GOT3 (cell line): ENCODE measurements around the gene GALNT15.

Experiments
- DNase-seq: peaks from one replicate; lab custom pipeline; 2025; ENCODE audit warnings: mixed read lengths; lab: John Stamatoyannopoulos, UW

GALNT15 gene

DNA sequence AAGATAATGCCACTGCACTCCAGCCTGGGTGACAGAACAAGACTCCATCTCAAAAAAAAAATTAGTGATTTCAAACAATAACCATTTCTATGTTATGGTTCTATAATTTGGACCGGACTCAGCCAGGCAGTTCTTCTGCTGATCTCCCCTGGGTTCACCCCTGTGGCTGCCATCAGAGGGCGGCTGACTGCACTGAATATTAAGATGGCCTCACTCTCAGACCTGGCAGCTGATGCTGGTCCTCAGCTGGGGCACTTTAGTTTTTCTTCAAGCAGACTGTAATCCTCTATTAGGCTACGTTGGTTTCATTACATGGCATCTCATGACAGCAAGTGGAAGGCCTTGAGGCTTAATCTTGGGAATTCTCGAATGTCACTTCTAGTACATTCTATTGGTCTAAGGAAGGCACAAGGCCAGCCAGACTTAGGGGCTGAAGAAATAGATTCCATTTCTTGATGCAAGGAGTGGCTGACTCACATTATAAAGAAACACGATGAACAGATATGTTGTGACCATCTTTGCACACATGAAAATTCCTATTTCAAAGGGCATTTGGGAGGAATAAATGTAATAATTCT is 12.8 kb downstream of the GALNT15 start:
- no peak for DNase-seq

- no peak for DNase-seq
These were observed 13.6 kb downstream of the GALNT15 start for GRCh38 chr3:16188071-16188470.

DNA sequence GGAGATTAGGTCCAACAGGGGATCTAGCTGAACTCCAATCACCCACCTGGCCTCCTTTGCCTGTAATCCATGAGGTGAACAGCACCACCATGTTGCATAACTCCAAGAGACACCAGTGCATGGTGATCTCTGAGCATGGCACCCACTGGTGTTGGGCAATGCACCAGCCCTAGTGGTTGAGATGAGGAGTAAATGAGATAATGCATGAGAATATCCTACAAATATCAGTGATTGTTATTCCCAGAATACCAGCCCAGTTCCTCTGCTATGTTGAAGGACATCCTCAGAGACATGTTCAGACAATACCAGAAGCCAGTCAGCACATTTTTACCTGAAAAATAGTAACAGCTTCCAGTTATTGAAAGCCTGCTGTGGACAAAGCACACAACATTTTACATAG is 14.7 kb downstream of the GALNT15 start:
- DNase-seq = no peak

DNA sequence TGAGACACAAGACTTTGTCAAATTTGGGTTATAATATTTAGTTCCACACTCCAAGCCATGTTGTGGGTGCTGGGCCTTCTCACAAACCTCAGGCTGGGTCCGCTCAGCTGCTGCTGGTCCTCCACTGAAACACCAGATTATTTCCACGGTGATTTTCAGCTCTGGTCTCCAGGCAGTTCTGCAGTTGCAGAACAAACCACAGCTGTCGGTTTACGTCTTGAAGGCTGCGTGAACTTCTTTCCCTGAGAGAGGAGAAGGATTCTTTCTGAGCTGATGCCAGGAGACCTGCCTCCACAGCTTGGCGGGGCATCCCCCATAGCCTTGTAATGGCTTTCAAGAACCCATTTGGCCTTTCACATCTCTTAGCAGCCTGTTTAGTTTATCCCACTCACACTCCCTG is 16.2 kb downstream of the GALNT15 start:
- no peak for DNase-seq

DNA sequence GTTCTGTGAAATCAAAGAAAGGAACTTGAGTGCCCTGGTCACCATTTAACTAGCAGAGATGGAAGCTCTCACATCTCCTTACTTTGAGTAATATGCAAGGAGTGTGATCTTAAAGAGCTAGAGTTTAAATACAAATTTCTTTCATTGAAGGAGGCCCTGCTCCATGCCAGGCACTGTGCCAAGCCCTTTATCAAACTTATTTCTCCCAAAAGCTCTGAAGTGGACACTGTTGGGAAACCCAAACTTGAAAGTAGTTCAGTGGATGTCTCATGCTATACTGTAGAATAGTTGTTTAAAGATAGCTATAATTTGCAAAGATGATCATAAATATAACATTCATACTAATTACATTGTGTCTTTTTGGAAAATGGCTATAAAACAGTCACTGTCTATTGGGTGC is 17.1 kb downstream of the GALNT15 start:
- DNase-seq = no peak

DNA sequence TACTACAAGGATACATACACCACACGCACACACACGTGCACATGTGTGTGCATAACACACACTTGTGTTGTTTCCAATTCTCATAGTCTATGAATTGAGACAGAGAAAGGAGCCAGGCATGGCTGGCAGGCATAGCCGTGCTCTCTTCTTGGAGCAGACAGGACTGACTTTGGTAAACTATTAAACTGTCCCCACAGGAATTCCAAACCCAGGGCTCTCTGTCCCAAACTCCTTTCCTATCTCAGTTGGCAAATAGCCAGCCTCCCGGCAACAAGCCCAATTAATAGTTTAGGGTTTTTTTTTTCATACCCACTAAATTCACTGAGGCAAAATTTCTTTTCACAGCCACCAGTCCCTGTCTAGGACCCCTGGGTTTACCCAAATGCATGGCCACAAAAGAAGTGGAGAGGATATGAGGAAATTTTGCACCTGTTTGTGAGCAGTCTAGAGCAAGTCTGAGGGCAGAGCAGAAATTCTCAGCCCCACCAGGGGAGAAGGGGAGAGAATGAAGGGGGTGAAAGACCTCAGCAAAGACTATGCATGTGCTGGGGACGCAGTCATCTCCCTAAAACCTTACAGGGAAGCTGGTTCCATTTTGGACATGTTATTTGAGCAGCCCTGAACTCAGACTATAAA is 17.8 kb downstream of the GALNT15 start:
- DNase-seq = no peak

DNA sequence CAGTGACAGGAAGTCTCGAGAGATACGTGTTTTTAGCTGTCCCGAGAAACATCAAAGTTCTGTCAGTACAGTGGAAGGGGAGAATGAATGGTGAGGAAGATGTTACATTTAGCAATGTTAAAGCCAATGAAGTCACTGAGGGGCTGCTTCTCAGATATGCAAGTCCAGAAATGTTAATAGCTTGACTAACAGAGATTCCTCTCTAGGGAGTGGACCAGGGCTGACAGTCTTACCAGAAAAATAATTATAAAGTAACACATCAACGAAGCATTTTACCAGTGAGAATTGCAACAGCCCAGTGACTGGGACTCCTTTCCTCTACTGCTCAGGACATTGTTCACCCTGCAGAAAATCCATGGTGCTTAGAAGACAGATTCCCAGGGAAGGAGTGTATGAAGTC is 23.9 kb downstream of the GALNT15 start:
- DNase-seq = no peak

GRCh38 chr3:16199769-16200168 is 25.3 kb downstream of the GALNT15 start:
- DNase-seq = no peak

DNA sequence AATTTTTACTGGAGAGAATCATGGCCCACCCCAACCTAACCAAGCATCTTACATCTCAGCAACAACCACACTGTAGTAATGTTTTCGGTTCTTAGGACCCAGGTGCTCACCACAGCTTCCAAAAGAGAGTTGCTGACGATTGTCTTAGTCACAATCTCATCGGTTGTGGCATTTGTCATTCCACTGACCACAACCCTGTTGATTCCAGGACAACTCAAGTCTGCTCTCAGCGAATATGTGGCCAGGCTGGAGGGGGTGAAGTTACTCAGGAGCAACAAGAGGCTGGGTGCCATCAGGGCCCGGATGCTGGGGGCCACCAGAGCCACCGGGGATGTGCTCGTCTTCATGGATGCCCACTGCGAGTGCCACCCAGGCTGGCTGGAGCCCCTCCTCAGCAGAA is 25.9 kb downstream of the GALNT15 start:
- DNase-seq = no peak

GRCh38 chr3:16203031-16203430 is 28.6 kb downstream of the GALNT15 start:
- DNase-seq = no peak

DNA sequence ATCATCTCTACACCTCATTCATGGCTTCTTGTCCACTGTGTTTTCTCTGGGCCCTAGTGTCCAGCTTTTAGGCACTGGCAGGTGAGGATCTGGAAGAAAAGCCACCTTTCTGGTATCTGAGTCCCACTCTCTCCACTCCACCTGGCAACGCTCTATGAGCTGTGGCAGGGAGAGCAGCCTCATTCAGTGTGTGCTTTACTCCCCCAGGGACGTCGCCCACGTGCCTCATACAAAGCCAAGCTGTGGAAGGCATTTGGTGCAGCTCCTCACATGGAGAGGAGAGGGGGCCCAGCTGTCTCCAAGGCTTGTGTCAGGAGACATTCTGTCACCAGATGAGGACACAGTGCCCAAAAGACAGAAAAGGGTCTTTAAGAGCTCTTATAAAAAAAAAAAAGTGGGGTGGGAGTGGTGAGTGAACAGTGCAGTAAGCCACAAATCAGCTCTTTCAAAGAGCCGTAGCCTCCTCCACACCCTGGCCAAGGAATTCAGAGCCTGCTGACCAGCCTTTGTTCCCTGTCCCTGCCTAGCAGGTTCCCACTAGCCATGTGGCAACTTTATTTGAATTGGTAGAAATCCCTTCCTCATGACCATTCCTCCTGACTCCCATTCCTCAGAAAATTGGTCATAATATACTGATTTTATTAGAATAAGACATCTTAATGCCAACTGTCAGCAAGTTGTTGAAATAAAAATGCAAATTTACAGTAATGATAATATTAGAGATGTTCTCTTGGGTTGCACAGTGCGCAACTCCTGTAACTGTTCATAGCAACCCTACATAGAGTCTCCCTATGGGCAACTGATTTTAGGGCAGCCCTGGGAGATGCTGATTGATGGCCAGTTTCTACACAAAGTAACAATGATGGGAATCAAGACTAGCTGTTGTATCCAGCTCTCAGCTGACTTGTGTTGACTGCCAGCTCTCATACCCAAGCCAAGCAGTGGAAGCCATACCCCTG is 29.5 kb downstream of the GALNT15 start:
- DNase-seq = no peak

DNA sequence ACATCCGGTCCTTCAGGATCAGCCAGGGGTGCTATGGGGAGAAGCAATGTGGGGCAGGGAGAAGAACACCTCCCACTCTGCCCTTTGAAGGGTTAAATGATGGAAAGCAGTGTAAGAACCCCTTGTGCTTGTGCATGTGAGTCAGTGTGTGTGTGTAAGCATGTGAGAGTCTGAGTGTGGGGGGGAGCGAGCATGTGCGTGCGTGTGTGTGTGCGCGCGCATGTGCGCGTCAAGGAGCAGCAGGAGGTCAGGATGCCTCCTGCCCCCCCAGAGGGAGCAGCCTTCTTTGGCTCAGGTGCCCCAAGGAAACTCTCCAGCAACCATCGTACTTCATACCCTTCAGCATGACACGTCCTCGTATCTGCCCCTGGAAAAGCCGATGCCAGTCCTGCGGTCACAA is 30.3 kb downstream of the GALNT15 start:
- DNase-seq = no peak

DNA sequence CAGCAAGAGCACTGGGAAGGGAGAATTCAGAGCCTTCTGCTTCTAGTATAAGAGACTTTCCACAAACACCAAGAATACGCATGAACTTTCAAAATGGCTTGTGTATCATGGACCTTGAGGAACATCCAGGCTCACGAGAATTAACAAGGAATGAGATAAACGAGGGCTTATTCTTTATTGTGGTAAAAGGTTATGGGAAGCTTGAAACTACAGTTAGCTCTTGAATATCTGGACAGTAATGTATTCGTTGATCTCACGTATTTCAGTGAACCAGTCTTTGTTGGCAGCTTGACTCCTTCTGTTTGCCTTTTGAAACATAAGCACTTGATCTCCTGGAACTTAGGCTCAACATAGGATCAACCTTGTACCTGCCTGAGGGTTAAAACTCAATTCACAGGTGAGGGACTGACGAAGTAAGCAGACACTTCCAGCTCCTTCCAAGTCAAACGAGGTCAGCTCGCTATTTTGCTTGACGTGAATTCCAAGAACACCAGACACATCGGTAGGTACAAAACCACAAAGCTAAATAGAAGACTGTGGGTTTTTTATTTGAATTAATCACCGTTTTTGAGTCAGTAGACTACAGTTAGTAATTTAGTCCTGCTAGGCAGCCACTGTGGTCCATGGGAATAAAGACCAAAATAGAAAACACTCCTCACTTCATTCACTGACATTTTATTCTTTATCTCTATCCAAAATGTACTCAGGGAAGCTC is 30.8 kb downstream of the GALNT15 start:
- no peak for DNase-seq

GRCh38 chr3:16207031-16207430 is 32.6 kb downstream of the GALNT15 start:
- DNase-seq = no peak

- DNase-seq = no peak
These were observed 36.9 kb downstream of the GALNT15 start for GRCh38 chr3:16211176-16211904.

DNA sequence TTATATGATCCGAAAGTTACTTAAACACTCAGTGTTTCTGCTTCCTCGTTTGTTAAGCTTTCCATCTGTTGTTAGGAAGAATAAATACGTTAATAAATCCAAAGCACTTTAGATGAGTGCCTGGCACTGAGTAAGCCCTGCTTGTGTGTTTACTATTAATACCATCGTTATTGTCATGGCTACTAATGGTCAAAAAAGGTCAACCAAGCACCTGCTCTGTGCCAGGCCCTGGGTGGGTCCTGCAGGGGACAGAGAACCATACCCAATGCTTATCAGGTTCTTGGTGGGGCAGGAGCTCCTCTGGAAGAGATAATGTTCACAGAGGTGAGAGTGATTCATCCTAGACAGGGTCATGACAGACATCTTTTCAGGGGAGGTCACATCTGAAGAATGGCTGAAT is 39.9 kb downstream of the GALNT15 start:
- DNase-seq = no peak

GRCh38 chr3:16216373-16216935 is 42.0 kb downstream of the GALNT15 start:
- DNase-seq = no peak

DNA sequence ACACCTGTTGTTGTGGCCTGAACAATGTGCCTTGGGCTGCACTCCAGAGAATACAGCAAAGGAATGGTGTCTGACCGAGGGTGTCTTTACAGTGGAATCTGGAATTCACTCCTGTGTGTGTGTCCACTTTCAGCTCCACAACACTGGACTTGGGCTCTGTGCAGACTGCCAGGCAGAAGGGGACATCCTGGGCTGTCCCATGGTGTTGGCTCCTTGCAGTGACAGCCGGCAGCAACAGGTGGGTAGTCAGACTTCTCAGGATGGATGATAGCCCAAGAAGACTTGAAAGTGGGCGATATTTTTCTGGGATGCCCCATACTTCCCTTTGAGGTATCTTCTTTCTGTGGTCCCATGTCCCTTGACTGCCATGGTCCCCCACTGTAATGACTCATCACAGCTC is 45.3 kb downstream of the GALNT15 start:
- no peak for DNase-seq

GRCh38 chr3:16221990-16222389 is 47.5 kb downstream of the GALNT15 start:
- DNase-seq = no peak

GRCh38 chr3:16222547-16222946 is 48.1 kb downstream of the GALNT15 start:
- no peak for DNase-seq

DNA sequence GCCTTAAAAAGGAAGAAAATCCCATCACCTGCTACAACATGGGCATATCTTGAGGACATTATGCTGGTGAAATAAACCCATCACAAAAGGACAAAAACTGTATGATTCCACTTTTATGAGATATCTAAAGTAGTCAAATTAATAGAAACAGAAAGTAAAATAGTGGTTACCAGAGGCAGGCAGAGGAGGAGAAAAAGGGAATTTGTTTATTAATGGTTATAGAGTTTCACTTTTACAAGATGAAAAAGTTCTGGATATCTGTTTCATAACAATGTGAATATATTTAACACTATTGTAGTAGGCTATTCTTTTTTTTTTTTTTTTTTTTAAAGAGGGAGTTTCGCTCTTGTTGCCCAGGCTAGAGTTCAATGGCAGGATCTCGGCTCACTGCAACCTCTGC is 49.8 kb downstream of the GALNT15 start:
- no peak for DNase-seq
